ENCODE results near the gene FBXO28.

The FBXO28 gene

GRCh38 chr1:224157316-224157715 lies 43.4 kb downstream of the FBXO28 start:
- Histone ChIP-seq H3K23ac (ENCODE audit: low read length in 2 of 2) (no peak overlapping the region), H3K4me2 (ENCODE audit: low read length, poor library complexity, severe bottlenecking) (no peak overlapping the region), H2BK12ac (ENCODE audit: low read length in 2 of 2) (no peak overlapping the region), H2AFZ (ENCODE audit: low read depth, low read length) (no peak overlapping the region), H2BK5ac (ENCODE audit: low read depth, low read length, poor library complexity, severe bottlenecking) (no peak overlapping the region), H3K27ac (ENCODE audit: low read length, poor library complexity, severe bottlenecking) (no peak overlapping the region), H3K14ac (ENCODE audit: low read length in 2 of 2) (no peak overlapping the region), H3K4ac (ENCODE audit: low read depth in 1 of 2, low read length in 2 of 2) (no peak overlapping the region), H3K79me1 (replicated peaks; ENCODE audit: low read length, poor library complexity, severe bottlenecking) (peaks cover 8% of the 10 kb centered on the region), H3K18ac (ENCODE audit: low read depth in 1 of 2, low read length in 2 of 2) (no peak overlapping the region), H3K4me1 (ENCODE audit: control insufficient read depth, insufficient read depth, low read depth, low read length) (no peaks in the 10 kb centered on the region), H2BK15ac (ENCODE audit: low read depth, poor library complexity, severe bottlenecking) (no peak overlapping the region), H3K36me3 (ENCODE audit: control insufficient read depth in 1 of 2, insufficient read depth in 2 of 2, low read depth in 1 of 2, low read length in 2 of 2) (peaks cover 8 to 75% of the 10 kb centered on the region in 2 experiments), H3K9ac (ENCODE audit: low read length) (no peak overlapping the region), H3K4me3 (ENCODE audit: insufficient read depth in 1 of 2, low read depth in 1 of 2, low read length in 2 of 2) (no peak overlapping the region), H4K8ac (ENCODE audit: low read length) (no peak overlapping the region), H2BK120ac (ENCODE audit: low read depth, low read length) (no peak overlapping the region), H3K27me3 (ENCODE audit: control insufficient read depth in 1 of 2, insufficient read depth in 1 of 2, low read length in 2 of 2) (no peaks in the 10 kb centered on the region), H3K9me3 (ENCODE audit: control insufficient read depth, low read length) (no peaks in the 10 kb centered on the region), H2AK5ac (ENCODE audit: low read length, severe bottlenecking) (no peak overlapping the region), H4K91ac (ENCODE audit: low read length) (no peak overlapping the region)
- WGBS: 95% methylated on average over 11 of the region's 11 CpGs
- no peak for DNase-seq

- Histone ChIP-seq H3K9me3 (ENCODE audit: control insufficient read depth, low read length) (no peaks in the 10 kb centered on the region), H3K27ac (ENCODE audit: low read length, poor library complexity, severe bottlenecking) (no peak overlapping the region), H2BK15ac (ENCODE audit: low read depth, poor library complexity, severe bottlenecking) (no peak overlapping the region), H3K4me2 (ENCODE audit: low read length, poor library complexity, severe bottlenecking) (no peak overlapping the region), H3K36me3 (ENCODE audit: control insufficient read depth in 1 of 2, insufficient read depth in 2 of 2, low read depth in 1 of 2, low read length in 2 of 2) (peaks cover 4 to 63% of the 10 kb centered on the region in 2 experiments), H3K4me1 (ENCODE audit: control insufficient read depth, insufficient read depth, low read depth, low read length) (no peaks in the 10 kb centered on the region), H4K91ac (ENCODE audit: low read length) (no peak overlapping the region), H3K14ac (ENCODE audit: low read length in 2 of 2) (no peak overlapping the region), H3K23ac (ENCODE audit: low read length in 2 of 2) (no peak overlapping the region), H2AK5ac (ENCODE audit: low read length, severe bottlenecking) (no peak overlapping the region), H3K4me3 (ENCODE audit: insufficient read depth in 1 of 2, low read depth in 1 of 2, low read length in 2 of 2) (no peak overlapping the region), H3K79me1 (replicated peaks; ENCODE audit: low read length, poor library complexity, severe bottlenecking) (peaks cover 8% of the 10 kb centered on the region), H2BK120ac (ENCODE audit: low read depth, low read length) (no peak overlapping the region), H3K27me3 (ENCODE audit: control insufficient read depth in 1 of 2, insufficient read depth in 1 of 2, low read length in 2 of 2) (no peaks in the 10 kb centered on the region), H3K9ac (ENCODE audit: low read length) (no peak overlapping the region), H3K4ac (ENCODE audit: low read depth in 1 of 2, low read length in 2 of 2) (no peak overlapping the region), H2BK12ac (ENCODE audit: low read length in 2 of 2) (no peak overlapping the region), H2BK5ac (ENCODE audit: low read depth, low read length, poor library complexity, severe bottlenecking) (no peak overlapping the region), H4K8ac (ENCODE audit: low read length) (no peak overlapping the region), H2AFZ (ENCODE audit: low read depth, low read length) (no peak overlapping the region), H3K18ac (ENCODE audit: low read depth in 1 of 2, low read length in 2 of 2) (no peak overlapping the region)
- no peak for DNase-seq
- 67% methylated on average over 3 of the region's 6 CpGs for WGBS
Observed at GRCh38 chr1:224159541-224159940, 45.6 kb downstream of the FBXO28 start.

- H2BK5ac ChIP-seq (ENCODE audit: low read depth, low read length, poor library complexity, severe bottlenecking): no peak overlapping the region
- no peak overlapping the region for H3K4me3 ChIP-seq (ENCODE audit: insufficient read depth in 1 of 2, low read depth in 1 of 2, low read length in 2 of 2)
- no peaks in the 10 kb centered on the region for H3K4me1 ChIP-seq (ENCODE audit: control insufficient read depth, insufficient read depth, low read depth, low read length)
- 99% methylated on average over 8 of the region's 9 CpGs for WGBS
- no peak overlapping the region for H4K8ac ChIP-seq (ENCODE audit: low read length)
- H3K27me3 ChIP-seq (ENCODE audit: control insufficient read depth in 1 of 2, insufficient read depth in 1 of 2, low read length in 2 of 2): no peaks in the 10 kb centered on the region
- H3K27ac ChIP-seq (ENCODE audit: low read length, poor library complexity, severe bottlenecking): no peak overlapping the region
- H3K4ac ChIP-seq (ENCODE audit: low read depth in 1 of 2, low read length in 2 of 2): no peak overlapping the region
- no peak overlapping the region for H2AK5ac ChIP-seq (ENCODE audit: low read length, severe bottlenecking)
- no peak overlapping the region for H3K9ac ChIP-seq (ENCODE audit: low read length)
- no peak overlapping the region for H2BK15ac ChIP-seq (ENCODE audit: low read depth, poor library complexity, severe bottlenecking)
- no peak overlapping the region for H3K4me2 ChIP-seq (ENCODE audit: low read length, poor library complexity, severe bottlenecking)
- H3K36me3 ChIP-seq (ENCODE audit: control insufficient read depth in 1 of 2, insufficient read depth in 2 of 2, low read depth in 1 of 2, low read length in 2 of 2): peaks cover 4 to 63% of the 10 kb centered on the region in 2 experiments
- no peak overlapping the region for H2AFZ ChIP-seq (ENCODE audit: low read depth, low read length)
- no peak for DNase-seq
- no peaks in the 10 kb centered on the region for H3K9me3 ChIP-seq (ENCODE audit: control insufficient read depth, low read length)
- H2BK12ac ChIP-seq (ENCODE audit: low read length in 2 of 2): no peak overlapping the region
- H3K79me1 ChIP-seq (replicated peaks; ENCODE audit: low read length, poor library complexity, severe bottlenecking): peaks cover 8% of the 10 kb centered on the region
- no peak overlapping the region for H2BK120ac ChIP-seq (ENCODE audit: low read depth, low read length)
- no peak overlapping the region for H3K23ac ChIP-seq (ENCODE audit: low read length in 2 of 2)
- no peak overlapping the region for H3K18ac ChIP-seq (ENCODE audit: low read depth in 1 of 2, low read length in 2 of 2)
- H3K14ac ChIP-seq (ENCODE audit: low read length in 2 of 2): no peak overlapping the region
- no peak overlapping the region for H4K91ac ChIP-seq (ENCODE audit: low read length)
Observed at GRCh38 chr1:224160171-224160682, 46.3 kb downstream of the FBXO28 start.

GRCh38 chr1:224162768-224163167 lies 48.9 kb downstream of the FBXO28 start:
- Histone ChIP-seq H3K27me3 (ENCODE audit: control insufficient read depth in 1 of 2, insufficient read depth in 1 of 2, low read length in 2 of 2) (no peaks in the 10 kb centered on the region), H3K23ac (ENCODE audit: low read length in 2 of 2) (no peak overlapping the region), H3K36me3 (ENCODE audit: control insufficient read depth in 1 of 2, insufficient read depth in 2 of 2, low read depth in 1 of 2, low read length in 2 of 2) (peaks cover 0 to 44% of the 10 kb centered on the region in 2 experiments), H3K14ac (ENCODE audit: low read length in 2 of 2) (no peak overlapping the region), H2BK12ac (ENCODE audit: low read length in 2 of 2) (no peak overlapping the region), H2BK15ac (ENCODE audit: low read depth, poor library complexity, severe bottlenecking) (no peak overlapping the region), H3K4me1 (ENCODE audit: control insufficient read depth, insufficient read depth, low read depth, low read length) (no peaks in the 10 kb centered on the region), H3K79me1 (replicated peaks; ENCODE audit: low read length, poor library complexity, severe bottlenecking) (peaks cover 6% of the 10 kb centered on the region), H3K4ac (ENCODE audit: low read depth in 1 of 2, low read length in 2 of 2) (no peak overlapping the region), H3K18ac (ENCODE audit: low read depth in 1 of 2, low read length in 2 of 2) (no peak overlapping the region), H3K4me2 (ENCODE audit: low read length, poor library complexity, severe bottlenecking) (no peak overlapping the region), H2AFZ (ENCODE audit: low read depth, low read length) (no peak overlapping the region), H4K91ac (ENCODE audit: low read length) (no peak overlapping the region), H2AK5ac (ENCODE audit: low read length, severe bottlenecking) (no peak overlapping the region), H3K4me3 (ENCODE audit: insufficient read depth in 1 of 2, low read depth in 1 of 2, low read length in 2 of 2) (no peak overlapping the region), H3K27ac (ENCODE audit: low read length, poor library complexity, severe bottlenecking) (no peak overlapping the region), H2BK5ac (ENCODE audit: low read depth, low read length, poor library complexity, severe bottlenecking) (no peak overlapping the region), H3K9me3 (ENCODE audit: control insufficient read depth, low read length) (no peaks in the 10 kb centered on the region), H4K8ac (ENCODE audit: low read length) (no peak overlapping the region), H2BK120ac (ENCODE audit: low read depth, low read length) (no peak overlapping the region), H3K9ac (ENCODE audit: low read length) (no peak overlapping the region)
- 98% methylated on average over 8 of the region's 8 CpGs for WGBS
- DNase-seq: no peak
